ENCODE results near the gene TMC7. TPM values are rescaled to one million over a fixed set of nuclear protein-coding genes. Genes with fewer than 3 reads are reported as not detected.

TMC7 gene
- total RNA-seq, 3 donors from 2014 or later (not counting 1 experiment from before 2014, with no cell fraction given) = not detected

DNA sequence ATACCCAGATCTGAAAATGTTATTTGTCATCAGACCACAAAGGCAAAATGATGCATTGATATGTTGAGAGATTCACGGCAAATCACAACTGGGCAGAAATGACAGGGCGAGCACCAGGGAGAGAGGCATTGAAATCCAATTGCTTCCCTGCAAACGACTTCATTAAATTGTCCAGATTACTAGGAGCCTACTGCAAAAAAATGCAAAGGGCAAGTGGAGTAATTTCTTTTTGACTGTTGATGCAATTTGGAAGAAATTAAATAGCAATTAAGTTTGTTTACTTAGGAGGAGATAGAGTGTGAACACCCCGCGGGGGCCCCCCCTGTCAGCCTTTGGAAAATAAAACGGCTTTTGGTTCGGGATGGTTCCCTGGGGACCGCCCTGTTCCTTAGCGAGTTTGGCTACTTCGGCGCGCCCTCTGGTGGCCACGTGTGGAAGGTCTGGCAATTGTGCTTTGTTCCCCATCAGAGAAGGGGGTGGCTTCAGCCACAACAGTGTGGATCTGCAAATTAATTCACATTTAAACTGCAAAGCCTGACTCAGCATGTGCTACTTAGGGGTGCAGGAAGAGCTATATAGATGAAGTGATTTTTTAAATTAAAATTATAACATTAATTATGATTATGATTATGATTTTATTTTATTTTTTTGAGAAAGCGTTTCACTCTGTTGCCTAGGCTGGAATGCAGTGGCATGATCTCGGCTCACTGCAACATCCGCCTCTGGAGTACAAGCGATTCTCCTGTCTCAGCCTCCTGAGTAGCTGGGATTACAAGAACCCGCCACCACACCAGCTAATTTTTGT is 14.5 kb upstream of the TMC7 start:
- Mint-ChIP-seq H3K4me3 (no peak overlapping the region), H3K4me1 (peaks cover 0 to 9% of the 10 kb centered on the region in 2 donors), H3K27ac (no peak overlapping the region), H3K36me3 (no peaks in the 10 kb centered on the region), H3K27me3 (ENCODE audit: low read depth in 2 of 2) (no peaks in the 10 kb centered on the region), H3K9me3 (no peaks in the 10 kb centered on the region)
- Histone ChIP-seq H3K27me3 (ENCODE audit: control insufficient read depth, insufficient read depth, low read length) (no peaks in the 10 kb centered on the region), H3K36me3 (ENCODE audit: control insufficient read depth, insufficient read depth, low read length) (no peaks in the 10 kb centered on the region), H3K4me3 (ENCODE audit: low read length) (no peak overlapping the region), H3K9me3 (ENCODE audit: control insufficient read depth, insufficient read depth, low read length) (no peaks in the 10 kb centered on the region), H3K4me1 (ENCODE audit: control insufficient read depth, insufficient read depth, low read length) (peaks cover 3% of the 10 kb centered on the region), H3K27ac (ENCODE audit: low read length) (no peak overlapping the region)
- DNase-seq (peak; percentile 76 to 83), ATAC-seq (peak; percentile 84 to 91 (median 91))
- intact Hi-C loops (cut with micrococcal nuclease) = loop anchor here (5.0 kb wide), 1 partner anchor 167 kb away; the partner anchor contains the start of gene ARL6IP1
- WGBS (ENCODE audit: insufficient coverage) = 26% methylated on average over 18 of the region's 18 CpGs
- TF ChIP-seq, protein P1, sequence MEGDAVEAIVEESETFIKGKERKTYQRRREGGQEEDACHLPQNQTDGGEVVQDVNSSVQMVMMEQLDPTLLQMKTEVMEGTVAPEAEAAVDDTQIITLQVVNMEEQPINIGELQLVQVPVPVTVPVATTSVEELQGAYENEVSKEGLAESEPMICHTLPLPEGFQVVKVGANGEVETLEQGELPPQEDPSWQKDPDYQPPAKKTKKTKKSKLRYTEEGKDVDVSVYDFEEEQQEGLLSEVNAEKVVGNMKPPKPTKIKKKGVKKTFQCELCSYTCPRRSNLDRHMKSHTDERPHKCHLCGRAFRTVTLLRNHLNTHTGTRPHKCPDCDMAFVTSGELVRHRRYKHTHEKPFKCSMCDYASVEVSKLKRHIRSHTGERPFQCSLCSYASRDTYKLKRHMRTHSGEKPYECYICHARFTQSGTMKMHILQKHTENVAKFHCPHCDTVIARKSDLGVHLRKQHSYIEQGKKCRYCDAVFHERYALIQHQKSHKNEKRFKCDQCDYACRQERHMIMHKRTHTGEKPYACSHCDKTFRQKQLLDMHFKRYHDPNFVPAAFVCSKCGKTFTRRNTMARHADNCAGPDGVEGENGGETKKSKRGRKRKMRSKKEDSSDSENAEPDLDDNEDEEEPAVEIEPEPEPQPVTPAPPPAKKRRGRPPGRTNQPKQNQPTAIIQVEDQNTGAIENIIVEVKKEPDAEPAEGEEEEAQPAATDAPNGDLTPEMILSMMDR (IDR thresholded peaks at IDR 0.05) = peak; percentile 96

DNA sequence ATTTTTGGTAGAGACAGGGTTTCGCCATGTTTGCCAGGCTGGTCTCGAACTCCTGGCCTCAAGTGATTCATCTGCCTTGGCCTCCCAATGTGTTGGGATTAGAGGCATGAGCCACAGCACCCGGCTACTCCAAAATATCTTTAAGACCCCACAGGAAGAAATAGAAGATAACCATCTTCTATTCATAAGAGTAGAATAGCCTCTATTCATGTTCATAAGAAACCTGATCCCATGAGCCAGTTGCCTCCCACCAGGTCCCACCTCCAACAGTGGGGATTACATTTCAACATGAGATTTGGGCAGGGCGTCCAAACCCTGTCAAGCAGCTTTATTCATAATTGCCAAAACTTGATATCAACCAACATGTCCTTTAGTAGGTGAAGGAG is 13.9 kb upstream of the TMC7 start:
- H3K36me3 ChIP-seq (ENCODE audit: control insufficient read depth, insufficient read depth, low read length) = no peaks in the 10 kb centered on the region
- intact Hi-C loops (cut with micrococcal nuclease) = loop anchor here (5.0 kb wide), 1 partner anchor 168 kb away; the partner anchor contains the start of gene ARL6IP1
- H3K36me3 Mint-ChIP-seq = no peaks in the 10 kb centered on the region
- ATAC-seq = no peak
- TF ChIP-seq, protein P1 (IDR thresholded peaks at IDR 0.05) = no peak
- H3K9me3 Mint-ChIP-seq = no peaks in the 10 kb centered on the region
- WGBS (ENCODE audit: insufficient coverage) = 67% methylated on average over 3 of the region's 4 CpGs
- H3K4me1 Mint-ChIP-seq = peaks cover 0 to 9% of the 10 kb centered on the region in 2 donors
- H3K4me1 ChIP-seq (ENCODE audit: control insufficient read depth, insufficient read depth, low read length) = peaks cover 3% of the 10 kb centered on the region
- no peak overlapping the region for H3K27ac ChIP-seq (ENCODE audit: low read length)
- peaks cover 0 to under 1% of the 10 kb centered on the region in 2 donors for H3K27me3 Mint-ChIP-seq (ENCODE audit: low read depth in 2 of 2)
- no peak overlapping the region for H3K4me3 Mint-ChIP-seq
- H3K27me3 ChIP-seq (ENCODE audit: control insufficient read depth, insufficient read depth, low read length) = no peaks in the 10 kb centered on the region
- H3K27ac Mint-ChIP-seq = no peak overlapping the region
- DNase-seq = no peak
- H3K4me3 ChIP-seq (ENCODE audit: low read length) = no peak overlapping the region
- no peaks in the 10 kb centered on the region for H3K9me3 ChIP-seq (ENCODE audit: control insufficient read depth, insufficient read depth, low read length)

DNA sequence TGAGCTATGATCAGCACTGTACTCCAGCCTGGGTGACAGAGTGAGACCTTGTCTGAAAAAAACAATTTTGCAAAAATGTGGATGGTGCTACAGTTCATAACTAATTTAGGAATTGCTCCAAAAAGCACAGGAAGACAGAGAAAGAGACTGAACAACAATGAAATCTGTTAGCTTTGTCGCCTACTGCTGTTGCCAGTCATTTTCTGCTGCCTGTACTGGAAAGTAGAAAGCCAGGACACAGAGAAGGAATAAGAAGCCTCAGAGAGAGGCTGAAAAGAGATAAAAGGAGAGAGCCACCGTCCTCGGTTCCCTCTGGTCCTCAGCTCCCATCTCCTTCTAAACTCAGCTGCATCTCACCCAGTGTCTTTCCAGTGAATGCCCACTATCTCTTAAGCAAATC is 8.6 kb upstream of the TMC7 start:
- Histone ChIP-seq H3K4me3 (ENCODE audit: low read length) (no peak overlapping the region), H3K36me3 (ENCODE audit: control insufficient read depth, insufficient read depth, low read length) (no peaks in the 10 kb centered on the region), H3K27me3 (ENCODE audit: control insufficient read depth, insufficient read depth, low read length) (no peaks in the 10 kb centered on the region), H3K4me1 (ENCODE audit: control insufficient read depth, insufficient read depth, low read length) (no peaks in the 10 kb centered on the region), H3K27ac (ENCODE audit: low read length) (no peak overlapping the region), H3K9me3 (ENCODE audit: control insufficient read depth, insufficient read depth, low read length) (no peaks in the 10 kb centered on the region)
- peaks cover 11 to 22% of the 10 kb centered on the region in 2 donors for H3K27me3 Mint-ChIP-seq (ENCODE audit: low read depth in 2 of 2)
- H3K27ac Mint-ChIP-seq = no peak overlapping the region
- H3K9me3 Mint-ChIP-seq = no peaks in the 10 kb centered on the region
- TF ChIP-seq, protein P1 (IDR thresholded peaks at IDR 0.05) = no peak
- no peaks in the 10 kb centered on the region for H3K36me3 Mint-ChIP-seq
- intact Hi-C loops (cut with micrococcal nuclease) = no loop called here
- ATAC-seq (no peak), DNase-seq (no peak)
- H3K4me3 Mint-ChIP-seq = no peak overlapping the region
- 71% methylated on average over 3 of the region's 3 CpGs for WGBS (ENCODE audit: insufficient coverage)
- no peaks in the 10 kb centered on the region for H3K4me1 Mint-ChIP-seq

All from natural killer cell (primary cell).